HG03095 (cell line): ENCODE data around the gene CAPZB.

Experiments used
- ATAC-seq: cut with Tn5 transposase; IDR thresholded peaks from one replicate; pipeline ENCODE4 v1.9.1; 2021; ENCODE audit warnings: moderate library complexity; ENCODE audit not compliant: unreplicated experiment

The CAPZB gene

GRCh38 chr1:19390166-19390850 lies 95.0 kb downstream of the CAPZB start:
- no peak for ATAC-seq

DNA sequence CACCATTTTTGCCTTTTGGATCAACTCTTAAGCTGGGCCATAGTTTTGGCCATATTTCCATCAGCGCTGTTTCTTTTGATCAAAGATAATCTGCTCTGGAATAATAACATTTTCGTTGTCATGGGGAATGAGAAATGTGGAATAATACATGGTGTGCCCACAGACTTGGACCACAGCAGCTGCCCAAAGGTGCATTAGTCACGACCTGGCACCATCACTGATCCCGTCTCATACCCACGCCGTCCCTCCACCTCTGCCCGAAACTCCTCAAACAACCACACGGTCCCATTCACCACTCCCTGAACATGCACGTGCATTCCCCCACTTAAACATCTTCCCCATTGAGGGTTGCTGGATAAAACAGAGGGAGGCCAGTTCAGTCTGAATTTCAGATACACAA lies 96.4 kb downstream of the CAPZB start:
- ATAC-seq: no peak

GRCh38 chr1:19387045-19387467 lies 98.3 kb downstream of the CAPZB start:
- ATAC-seq: no peak

- no peak for ATAC-seq
Observed at GRCh38 chr1:19385869-19386591, 99.3 kb downstream of the CAPZB start.

DNA sequence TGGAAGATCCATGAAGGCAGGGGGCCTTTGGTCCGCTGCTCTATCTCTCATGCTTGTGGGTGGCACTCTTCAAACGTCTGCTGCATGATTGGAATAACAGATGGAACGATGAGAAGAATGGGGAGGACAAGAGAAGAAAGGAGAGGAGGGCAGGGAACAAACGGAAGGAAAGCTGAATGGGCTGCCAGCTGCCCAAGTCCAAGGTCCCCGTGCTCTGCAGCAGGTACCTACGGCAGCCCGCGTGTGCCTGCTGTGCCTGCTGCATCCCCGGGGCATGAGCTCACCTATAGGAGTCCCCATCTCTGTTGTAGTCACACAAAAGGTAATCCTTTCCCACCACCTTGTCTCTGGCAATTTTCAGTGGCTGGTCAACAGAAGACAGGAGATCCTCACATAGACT lies 100.1 kb downstream of the CAPZB start:
- no peak for ATAC-seq

GRCh38 chr1:19384772-19385187 lies 100.6 kb downstream of the CAPZB start:
- ATAC-seq: no peak

DNA sequence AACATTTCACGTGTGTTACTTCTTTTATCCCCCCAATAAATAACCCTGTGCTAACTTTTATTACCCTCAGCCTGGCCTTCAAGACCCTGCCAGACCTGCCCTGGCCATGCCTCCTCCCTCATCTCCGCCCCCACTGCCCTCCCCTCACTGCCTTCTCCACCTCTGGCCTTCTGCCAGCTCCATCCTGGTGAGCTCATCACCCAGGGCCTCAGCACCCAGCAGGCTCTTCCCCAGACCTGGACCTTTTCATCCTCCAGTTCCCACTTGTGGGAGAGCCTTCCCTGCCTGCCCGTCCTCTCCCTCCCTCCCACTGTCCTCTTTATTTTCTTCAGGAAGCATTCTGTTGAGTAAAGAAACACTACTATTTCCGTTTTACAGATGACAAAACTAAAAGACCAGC lies 101.2 kb downstream of the CAPZB start:
- ATAC-seq: no peak

GRCh38 chr1:19382222-19382621 lies 103.1 kb downstream of the CAPZB start:
- ATAC-seq: no peak

DNA sequence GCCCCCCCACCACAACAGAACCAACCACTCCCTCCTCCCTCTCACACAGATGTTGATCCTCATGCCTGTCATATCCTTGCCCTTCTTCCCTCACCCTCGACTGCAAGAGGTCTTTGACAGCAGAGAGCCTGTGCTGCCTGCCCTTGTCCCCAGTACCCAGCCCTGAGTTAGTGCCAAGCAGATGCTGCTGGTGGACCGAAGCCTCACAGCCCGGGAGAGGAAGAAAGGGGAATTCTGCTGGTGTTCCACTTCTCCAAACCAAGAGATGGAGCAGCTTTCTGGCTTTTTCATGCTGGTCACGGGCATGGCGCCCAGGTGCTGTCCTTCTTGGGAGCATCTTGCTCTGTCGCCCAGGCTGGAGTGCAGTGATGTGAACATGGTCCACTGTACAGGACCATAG lies 104.1 kb downstream of the CAPZB start:
- ATAC-seq: no peak

- no peak for ATAC-seq
Observed at GRCh38 chr1:19377812-19378718, 107.3 kb downstream of the CAPZB start.

- ATAC-seq: no peak
Observed at GRCh38 chr1:19376428-19377372, 108.6 kb downstream of the CAPZB start.

GRCh38 chr1:19375631-19376400 lies 109.5 kb downstream of the CAPZB start:
- no peak for ATAC-seq

DNA sequence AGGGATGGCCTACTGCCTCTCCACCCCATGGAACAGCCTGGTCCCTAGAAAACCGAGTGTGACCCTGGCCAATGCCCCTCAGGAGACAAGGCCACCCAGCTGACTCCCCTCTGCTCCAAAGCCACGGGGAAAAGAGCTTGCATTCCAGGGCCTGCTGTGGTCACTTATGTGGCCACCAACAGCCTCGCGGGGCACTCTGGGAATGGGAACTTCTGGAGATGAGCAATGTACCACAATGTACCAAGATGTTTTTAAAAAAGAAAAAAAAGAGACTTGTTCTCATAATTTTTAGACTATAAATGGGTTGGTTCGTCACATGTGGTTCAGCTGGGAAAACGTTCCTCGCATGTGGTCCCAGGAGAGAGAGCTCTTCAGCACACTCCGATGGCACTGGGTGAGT lies 110.4 kb downstream of the CAPZB start:
- no peak for ATAC-seq

DNA sequence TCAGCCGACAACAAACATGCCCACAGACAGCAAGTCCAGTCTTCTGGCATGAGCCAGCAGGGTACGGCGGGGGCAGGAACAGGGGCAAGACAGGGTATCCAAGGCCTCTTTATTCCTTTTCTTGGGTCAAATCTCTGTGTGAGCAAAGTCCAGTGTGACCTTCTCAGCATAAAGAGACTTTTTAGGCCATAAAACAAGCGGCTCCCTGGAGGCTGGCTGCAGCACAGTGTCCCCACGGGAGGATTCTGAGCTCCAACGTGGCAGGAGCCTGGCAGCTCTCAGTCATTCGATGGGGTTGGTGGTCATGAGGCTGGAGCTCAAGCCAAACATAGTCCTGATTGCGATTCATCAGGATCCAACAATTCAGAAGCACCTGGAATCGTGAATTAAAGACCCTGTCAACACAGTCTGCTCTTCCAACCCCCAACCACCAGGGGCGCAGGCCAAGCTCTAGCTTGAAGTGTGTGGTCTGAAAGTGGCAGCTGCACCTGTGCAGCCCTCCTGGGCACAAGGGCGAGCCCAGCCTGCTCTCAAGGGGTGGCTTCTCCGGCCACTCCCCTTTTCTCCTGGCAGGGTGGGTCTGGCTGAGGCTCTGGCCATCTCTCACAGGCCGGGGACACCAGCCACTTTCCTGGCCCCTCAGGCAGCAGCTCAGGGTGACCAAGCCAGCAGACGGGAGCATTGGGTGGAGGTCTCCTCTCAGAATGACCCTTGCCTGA lies 111.1 kb downstream of the CAPZB start:
- no peak for ATAC-seq

GRCh38 chr1:19373211-19374082 lies 111.9 kb downstream of the CAPZB start:
- no peak for ATAC-seq

DNA sequence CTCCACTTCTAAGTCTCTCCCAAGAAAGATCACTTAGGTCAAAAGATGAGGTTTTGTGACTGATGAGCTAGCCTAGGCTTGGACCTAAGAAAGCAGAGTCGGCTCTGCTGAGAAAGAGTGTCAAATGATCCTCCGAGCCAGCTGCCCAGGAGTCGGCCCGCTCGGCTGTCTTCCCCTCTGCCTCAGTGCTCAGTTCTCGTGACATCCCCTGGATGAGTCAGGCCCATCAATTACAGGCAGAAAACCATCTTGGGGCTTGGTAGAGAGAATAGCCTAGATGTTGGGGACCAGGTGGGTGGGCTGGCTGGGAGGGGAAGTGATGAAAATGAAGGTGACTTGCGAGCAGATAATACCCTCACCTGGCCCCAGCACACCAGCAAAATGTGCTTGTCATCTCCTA lies 112.7 kb downstream of the CAPZB start:
- no peak for ATAC-seq

- ATAC-seq: no peak
Observed at GRCh38 chr1:19372136-19372514, 113.2 kb downstream of the CAPZB start.
